Measurements from ENCODE around the gene PKD1.
"Not testable (repeated sequence)": the region's sequence is repeated elsewhere in the genome, so short reads cannot be mapped to it uniquely, and the experiment has no call there.

PKD1 gene

DNA sequence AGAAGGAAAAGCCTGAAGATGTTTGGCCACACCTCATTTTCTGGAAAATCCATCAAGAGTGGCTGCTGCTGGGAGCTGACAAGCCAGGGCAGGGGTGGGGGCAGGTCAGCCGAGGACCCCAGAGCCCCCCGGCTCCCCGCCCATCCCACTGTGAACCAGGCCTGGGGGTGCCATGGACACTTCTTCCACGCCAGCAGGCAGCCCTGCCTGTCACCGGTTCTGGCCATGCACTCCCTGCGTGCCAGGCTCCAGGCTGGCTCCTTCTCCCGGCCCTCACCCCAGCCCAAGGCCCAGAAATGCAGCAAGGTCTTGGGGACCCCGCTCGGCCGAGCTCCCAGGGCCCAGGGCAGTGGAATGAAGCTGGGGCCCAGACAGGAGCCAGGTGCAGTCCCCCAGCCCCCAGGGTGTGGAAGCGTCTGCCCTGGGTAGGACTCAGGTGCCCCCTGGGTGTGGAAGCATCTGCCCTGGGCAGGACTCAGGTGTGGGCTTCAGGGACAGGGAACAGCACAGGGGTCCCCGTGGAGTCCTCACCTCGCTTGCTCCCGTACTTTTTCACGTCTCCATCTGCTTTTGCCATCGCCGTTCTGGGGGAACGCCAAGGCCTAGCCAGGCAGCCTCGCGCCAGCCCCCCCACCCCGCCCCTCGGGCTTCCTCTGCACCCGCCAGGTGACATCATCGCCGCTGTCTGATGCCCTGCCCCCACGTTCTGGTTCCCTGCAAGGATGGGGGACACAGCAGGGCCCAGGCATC is 12.6 kb downstream of the PKD1 start:
- not testable (repeated sequence) for DNase-seq

- DNase-seq = no peak
Observed at GRCh38 chr16:2122429-2122828, 13.3 kb downstream of the PKD1 start.

GRCh38 chr16:2121853-2122252 is 13.8 kb downstream of the PKD1 start:
- DNase-seq = no peak

GRCh38 chr16:2121325-2121724 is 14.4 kb downstream of the PKD1 start:
- not testable (repeated sequence) for DNase-seq

- not testable (repeated sequence) for DNase-seq
Observed at GRCh38 chr16:2117960-2118722, 17.6 kb downstream of the PKD1 start.

- DNase-seq = not testable (repeated sequence)
Observed at GRCh38 chr16:2117341-2117740, 18.4 kb downstream of the PKD1 start.

DNA sequence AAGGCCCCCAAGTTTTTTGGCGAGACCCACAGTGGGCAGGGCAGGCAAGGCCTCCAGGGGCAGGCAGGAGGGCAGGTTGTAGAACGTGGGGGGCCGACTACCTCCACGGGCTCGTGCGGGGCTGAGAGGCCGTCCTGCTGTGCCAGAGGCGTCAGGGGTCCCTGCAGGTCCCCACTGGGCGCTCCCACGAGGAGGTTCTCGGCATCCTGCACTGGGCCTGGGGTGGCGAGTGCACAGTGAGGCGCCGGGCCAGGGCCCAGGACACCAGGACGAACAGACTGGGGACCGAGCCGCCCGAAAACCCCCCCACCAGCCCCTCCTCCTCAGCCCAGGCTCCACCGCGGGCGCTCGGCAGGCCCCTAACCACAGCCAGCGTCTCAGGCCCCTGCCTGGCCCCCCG is 19.3 kb downstream of the PKD1 start:
- not testable (repeated sequence) for DNase-seq

GRCh38 chr16:2115591-2115973 is 20.1 kb downstream of the PKD1 start:
- no peak for DNase-seq

GRCh38 chr16:2114885-2115590 is 20.7 kb downstream of the PKD1 start:
- DNase-seq = not testable (repeated sequence)

GRCh38 chr16:2114225-2114624 is 21.5 kb downstream of the PKD1 start:
- DNase-seq = not testable (repeated sequence)

DNA sequence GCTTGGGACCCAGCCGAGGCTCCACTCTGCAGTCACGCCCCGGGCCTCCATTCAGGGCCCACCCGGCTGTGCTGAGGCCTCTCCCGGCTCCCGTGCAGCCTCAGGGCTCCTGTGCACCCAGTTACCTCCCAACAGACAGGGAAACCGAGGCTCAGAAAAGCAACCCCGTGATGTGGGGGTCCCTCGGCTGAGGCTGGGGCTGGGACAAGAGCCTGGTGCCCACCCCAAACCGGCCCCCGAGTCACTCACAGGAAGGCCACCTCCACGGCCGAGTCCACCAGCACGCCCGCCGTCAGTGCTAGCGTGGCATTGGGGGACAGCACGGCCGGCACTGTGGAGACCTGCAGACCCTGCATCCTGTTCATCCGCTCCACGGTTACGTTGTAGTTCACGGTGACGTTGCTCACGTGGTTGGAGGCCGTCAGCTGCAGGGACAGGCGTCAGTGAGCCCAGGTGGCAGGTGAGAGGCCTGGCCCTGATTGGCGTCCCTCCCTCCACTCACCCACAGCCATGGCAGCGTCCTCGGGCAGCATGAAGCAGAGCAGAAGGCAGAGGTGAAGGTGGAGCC is 23.1 kb downstream of the PKD1 start:
- not testable (repeated sequence) for DNase-seq

DNA sequence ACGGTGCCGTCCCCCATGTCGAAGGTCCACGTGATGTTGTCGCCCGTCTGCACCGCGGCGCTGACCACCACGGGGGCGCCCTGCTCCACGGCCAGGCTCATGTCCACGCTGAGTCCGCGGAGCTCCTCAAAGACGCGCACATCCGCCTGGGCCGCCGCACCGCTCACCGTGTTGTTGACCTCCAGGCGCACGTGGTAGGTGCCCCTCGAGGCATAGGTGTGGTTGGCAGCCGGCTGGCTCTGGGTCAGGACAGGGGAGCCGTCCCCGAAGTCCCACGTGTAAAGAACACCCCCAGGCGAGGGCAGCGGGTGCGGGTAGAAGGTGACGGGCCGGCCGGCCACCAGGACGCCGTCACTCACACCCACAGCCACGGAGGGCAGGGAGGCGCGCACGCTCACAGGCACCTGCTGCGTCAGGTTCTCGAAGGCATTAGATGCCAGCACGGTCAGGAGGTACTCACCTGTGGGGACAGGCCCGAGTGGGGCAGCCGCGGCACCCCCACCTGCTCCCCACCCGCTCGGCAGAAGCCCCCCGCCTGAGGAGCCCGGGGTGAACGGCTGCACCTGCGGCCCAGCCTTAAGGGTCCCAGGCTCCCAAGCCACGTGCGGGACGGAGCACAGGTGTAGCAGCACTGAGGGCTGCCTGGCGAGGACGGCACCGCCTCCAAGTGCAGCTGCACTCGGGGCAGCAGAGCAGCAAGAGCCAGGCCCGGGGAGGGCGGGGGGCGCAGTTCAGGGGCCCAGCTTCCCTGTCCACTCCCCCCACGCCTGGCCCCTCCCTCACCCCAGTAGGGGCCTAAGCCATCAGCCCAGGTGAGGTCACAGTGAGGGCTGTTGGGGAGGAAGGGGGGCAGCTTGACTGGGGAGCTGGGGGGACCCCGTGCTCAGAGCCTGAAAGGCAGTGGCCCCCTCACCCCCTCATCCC is 24.0 kb downstream of the PKD1 start:
- DNase-seq = not testable (repeated sequence)

- not testable (repeated sequence) for DNase-seq
Observed at GRCh38 chr16:2111009-2111353, 24.7 kb downstream of the PKD1 start.

DNA sequence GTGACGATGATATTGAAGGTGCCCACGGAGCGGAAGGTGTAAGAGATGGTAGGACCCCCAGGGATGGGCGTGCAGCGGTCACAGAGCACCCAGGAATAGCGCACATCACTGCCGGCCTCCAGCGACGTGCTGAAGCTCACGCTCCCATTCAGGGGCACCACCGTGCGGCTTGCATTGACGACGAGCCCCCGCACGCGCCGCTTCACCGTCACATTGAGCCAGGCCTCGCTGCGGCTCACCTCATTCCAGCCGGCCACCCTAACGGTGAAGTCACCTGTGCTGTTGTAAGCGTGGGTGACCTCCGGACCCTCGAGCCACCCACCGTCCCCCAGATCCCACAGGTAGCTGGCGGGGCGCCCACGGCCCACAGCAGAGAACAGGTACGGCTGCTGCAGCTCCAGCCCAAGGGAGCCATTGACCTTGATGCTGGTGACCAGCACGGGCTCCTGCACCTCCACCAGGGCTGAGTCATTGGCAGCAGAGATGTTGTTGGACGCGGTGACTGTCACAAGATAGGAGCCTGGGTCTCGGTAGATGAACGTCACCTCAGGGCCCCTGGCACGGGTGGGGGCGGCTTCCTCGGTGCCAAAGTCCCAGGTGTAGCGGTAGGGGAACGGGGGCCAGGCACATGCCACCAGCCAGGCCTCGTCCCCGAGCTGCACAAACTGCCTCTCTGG is 25.2 kb downstream of the PKD1 start:
- DNase-seq = not testable (repeated sequence)

DNA sequence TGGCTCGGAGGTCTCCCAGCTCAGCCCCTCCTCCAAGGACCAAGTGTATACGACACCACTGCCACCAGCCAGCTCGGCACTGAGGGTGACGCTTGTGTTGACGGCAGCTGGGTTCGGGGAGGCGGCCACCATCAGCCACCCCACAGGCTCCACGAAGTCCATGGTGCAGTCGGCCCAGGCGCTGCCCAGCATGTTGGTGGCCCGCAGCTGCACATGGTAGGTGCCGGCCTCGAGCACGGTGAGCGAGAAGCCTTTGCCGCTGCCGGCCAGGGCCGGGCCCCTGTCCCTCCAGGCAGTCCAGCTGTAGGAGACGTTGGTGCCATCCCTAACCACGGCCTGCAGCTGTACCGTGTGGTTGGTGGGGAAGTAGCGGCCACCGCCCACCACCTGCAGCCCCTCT is 25.8 kb downstream of the PKD1 start:
- not testable (repeated sequence) for DNase-seq

DNA sequence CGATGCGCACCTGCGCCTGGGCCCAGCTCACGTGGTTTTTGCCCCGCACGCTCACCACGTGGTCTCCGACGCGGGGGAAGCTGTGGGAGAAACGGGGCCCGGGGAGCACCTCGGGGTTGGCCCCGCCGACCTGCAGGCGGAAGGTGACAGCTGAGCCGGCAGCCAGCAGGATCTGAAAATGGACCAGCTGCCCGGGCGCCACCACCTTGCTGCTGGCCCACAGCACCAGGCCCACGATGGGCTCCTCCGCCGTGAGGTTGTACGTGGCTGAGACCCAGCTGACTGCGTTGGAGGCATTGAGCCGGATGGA is 26.5 kb downstream of the PKD1 start:
- not testable (repeated sequence) for DNase-seq

- not testable (repeated sequence) for DNase-seq
Observed at GRCh38 chr16:2108446-2109270, 27.0 kb downstream of the PKD1 start.

DNA sequence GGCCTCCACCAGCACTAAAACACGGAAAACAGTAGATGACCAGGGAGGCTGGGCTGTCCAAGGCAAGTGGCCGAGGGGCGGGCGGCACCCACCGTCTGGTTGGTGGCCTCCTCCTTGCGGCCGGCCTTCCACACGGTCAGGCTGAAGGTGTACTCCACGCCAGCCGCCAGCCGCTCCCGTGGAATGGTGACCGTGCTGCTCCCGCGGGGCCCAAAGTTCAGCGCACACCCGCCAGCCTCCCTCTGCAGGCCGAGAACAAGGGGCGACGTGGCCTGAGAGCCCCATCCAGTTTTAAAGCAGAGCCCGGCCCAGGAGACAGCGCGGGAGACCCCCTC is 27.9 kb downstream of the PKD1 start:
- not testable (repeated sequence) for DNase-seq

- not testable (repeated sequence) for DNase-seq
Observed at GRCh38 chr16:2107121-2107790, 28.4 kb downstream of the PKD1 start.

DNA sequence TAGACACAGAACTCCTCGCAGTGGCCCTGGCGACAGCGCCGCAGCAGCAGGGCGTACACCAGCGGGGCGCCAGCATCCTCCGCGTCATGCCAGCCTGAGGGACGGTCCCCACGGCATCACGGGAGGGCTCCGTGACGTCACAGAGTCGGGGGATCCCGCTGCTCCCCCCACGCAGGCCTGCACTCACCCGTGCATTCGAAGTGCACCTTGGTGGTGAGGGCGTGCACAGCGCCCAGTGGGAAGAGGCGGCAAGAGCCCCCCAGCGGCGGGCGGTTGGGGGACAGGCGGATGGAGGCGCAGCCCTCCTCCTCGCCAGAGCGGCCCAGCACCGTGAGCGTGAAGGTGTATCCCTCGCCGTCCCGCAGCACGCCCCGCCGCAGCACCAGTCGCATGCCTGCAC is 29.5 kb downstream of the PKD1 start:
- not testable (repeated sequence) for DNase-seq
